Epithelial cell of prostate (primary cell): ENCODE measurements around the gene SKAP1.
"Not testable (repeated sequence)": the region's sequence is repeated elsewhere in the genome, so short reads cannot be mapped to it uniquely, and the experiment has no call there.

Experiments used
- DNase-seq: peaks from one replicate; pipeline ENCODE4 v3.0.0-alpha.2; 2011; ENCODE audit warnings: low read depth, low spot score
- H3K27ac ChIP-seq: fragments of 450-650 bp; 2 replicates; pipeline ENCODE4 v1.5.1; 2017; ENCODE audit warnings: mild to moderate bottlenecking

SKAP1 gene

GRCh38 chr17:48451489-48451888 is 21.5 kb upstream of the SKAP1 start:
- DNase-seq: no peak
- H3K27ac ChIP-seq: no peak overlapping the region

GRCh38 chr17:48449335-48449734 is 19.3 kb upstream of the SKAP1 start:
- not testable (repeated sequence) for DNase-seq, H3K27ac ChIP-seq

GRCh38 chr17:48445248-48445620 is 15.2 kb upstream of the SKAP1 start:
- DNase-seq: no peak
- no peak overlapping the region for H3K27ac ChIP-seq

GRCh38 chr17:48444516-48445247 is 14.7 kb upstream of the SKAP1 start:
- H3K27ac ChIP-seq: no peak overlapping the region
- no peak for DNase-seq

- no peak overlapping the region for H3K27ac ChIP-seq
Observed at GRCh38 chr17:48443712-48444111, 13.7 kb upstream of the SKAP1 start.

GRCh38 chr17:48442819-48443218 is 12.8 kb upstream of the SKAP1 start:
- DNase-seq: no peak
- H3K27ac ChIP-seq: no peak overlapping the region

More at GRCh38 chr17:48443712-48444111, 13.7 kb upstream of the SKAP1 start:
- DNase-seq: no peak

- no peak for DNase-seq
- no peak overlapping the region for H3K27ac ChIP-seq
Observed at GRCh38 chr17:48441862-48442261, 11.8 kb upstream of the SKAP1 start.

- H3K27ac ChIP-seq: no peak overlapping the region
- DNase-seq: no peak
Observed at GRCh38 chr17:48441231-48441711, 11.3 kb upstream of the SKAP1 start.

GRCh38 chr17:48440669-48441068 is 10.7 kb upstream of the SKAP1 start:
- no peak for DNase-seq
- H3K27ac ChIP-seq: no peak overlapping the region

GRCh38 chr17:48439875-48440505 is 10.0 kb upstream of the SKAP1 start:
- DNase-seq: no peak
- no peak overlapping the region for H3K27ac ChIP-seq

GRCh38 chr17:48439110-48439850 is 9.3 kb upstream of the SKAP1 start:
- no peak for DNase-seq
- no peak overlapping the region for H3K27ac ChIP-seq

- H3K27ac ChIP-seq: no peak overlapping the region
- no peak for DNase-seq
Observed at GRCh38 chr17:48438516-48439061, 8.6 kb upstream of the SKAP1 start.

- no peak overlapping the region for H3K27ac ChIP-seq
- no peak for DNase-seq
Observed at GRCh38 chr17:48433896-48434295, 3.9 kb upstream of the SKAP1 start.

GRCh38 chr17:48432820-48433775 is 3.1 kb upstream of the SKAP1 start:
- no peak overlapping the region for H3K27ac ChIP-seq
- no peak for DNase-seq

GRCh38 chr17:48429156-48429555 is 858 bp downstream of the SKAP1 start:
- H3K27ac ChIP-seq: no peak overlapping the region
- no peak for DNase-seq

GRCh38 chr17:48427598-48427997 is 2.4 kb downstream of the SKAP1 start:
- H3K27ac ChIP-seq: no peak overlapping the region
- DNase-seq: no peak

- no peak for DNase-seq
- no peak overlapping the region for H3K27ac ChIP-seq
Observed at GRCh38 chr17:48426761-48427500, 3.1 kb downstream of the SKAP1 start.

GRCh38 chr17:48426019-48426665 is 3.9 kb downstream of the SKAP1 start:
- H3K27ac ChIP-seq: no peak overlapping the region
- DNase-seq: no peak

- not testable (repeated sequence) for DNase-seq
Observed at GRCh38 chr17:48422060-48422459, 8.0 kb downstream of the SKAP1 start.

More at GRCh38 chr17:48422060-48422459, 8.0 kb downstream of the SKAP1 start:
- H3K27ac ChIP-seq: not testable (repeated sequence)
